WTC11 (cell line): Measurements from ENCODE around the gene RBM45. TPM values are rescaled to one million over a fixed set of nuclear protein-coding genes. Genes with fewer than 3 reads are reported as not detected.
"Not testable (repeated sequence)": the region's sequence is repeated elsewhere in the genome, so short reads cannot be mapped to it uniquely, and the experiment has no call there.

Source experiments
- ATAC-seq: fragments of 200-7000 bp; cut with Tn5 transposase; 2 replicates; pipeline ENCODE4 v1.10.0; 2021; ENCODE audit warnings: mild to moderate bottlenecking, moderate library complexity
- CTCF ChIA-PET: fragments of 300-600 bp; sonication (Branson Sonifier 250); formaldehyde crosslinking; loops from one replicate; lab custom pipeline; 2021; ENCODE audit warnings: antibody characterized with exemption; lab: Charles Lee
- POLR2A ChIA-PET: fragments of 350-600 bp; sonication (Branson Sonifier 250); formaldehyde crosslinking; loops from one replicate; lab custom pipeline; 2021; ENCODE audit warnings: antibody characterized with exemption; lab: Charles Lee
- DNase-seq: peaks from one replicate; pipeline ENCODE4 v3.0.0; 2021; ENCODE audit warnings: low spot score
- H3K27ac Mint-ChIP-seq: 2 replicates; pipeline ENCODE4 v1.8.0; 2021; ENCODE audit warnings: mixed read lengths
- H3K27me3 Mint-ChIP-seq: 2 replicates; pipeline ENCODE4 v1.8.0; 2021; ENCODE audit warnings: low read depth, mild to moderate bottlenecking, moderate library complexity, mixed read lengths
- H3K36me3 Mint-ChIP-seq: 2 replicates; pipeline ENCODE4 v1.8.0; 2021; ENCODE audit warnings: mixed read lengths
- H3K4me1 Mint-ChIP-seq: 2 replicates; pipeline ENCODE4 v1.8.0; 2022; ENCODE audit warnings: mixed read lengths
- H3K4me3 Mint-ChIP-seq: 2 replicates; pipeline ENCODE4 v1.8.0; 2021; ENCODE audit warnings: mild to moderate bottlenecking, moderate library complexity, mixed read lengths
- H3K9me3 Mint-ChIP-seq: 2 replicates; pipeline ENCODE4 v1.8.0; 2021; ENCODE audit warnings: mixed read lengths
- ELF4 ChIP-seq: sonication (generic); formaldehyde crosslinking; IDR thresholded peaks from 2 replicates; pipeline ENCODE4 v1.8.1; 2022; ENCODE audit warnings: low read depth, mild to moderate bottlenecking, moderate library complexity, missing genetic modification reagents
- FOXP1 ChIP-seq: sonication (generic); formaldehyde crosslinking; IDR thresholded peaks from 2 replicates; pipeline ENCODE4 v1.8.0; 2022; ENCODE audit warnings: missing genetic modification reagents, mild to moderate bottlenecking, moderate library complexity, borderline replicate concordance
- GABPB1 ChIP-seq: sonication (generic); formaldehyde crosslinking; IDR thresholded peaks from 2 replicates; pipeline ENCODE4 v1.8.1; 2023; ENCODE audit warnings: mild to moderate bottlenecking, missing genetic modification reagents
- KAT7 ChIP-seq: sonication (generic); formaldehyde crosslinking; IDR thresholded peaks from 2 replicates; pipeline ENCODE4 v1.8.1; 2023; ENCODE audit warnings: missing genetic modification reagents, mild to moderate bottlenecking, borderline replicate concordance
- MXD4 ChIP-seq: fragments of 250-450 bp; sonication (Bioruptor Pico); IDR thresholded peaks from 2 replicates; pipeline ENCODE4 v1.8.0; 2021; ENCODE audit warnings: mild to moderate bottlenecking, moderate library complexity, borderline replicate concordance
- MYBL2 ChIP-seq: sonication (generic); formaldehyde crosslinking; IDR thresholded peaks from 2 replicates; pipeline ENCODE4 v1.8.1; 2023; ENCODE audit warnings: mild to moderate bottlenecking, moderate library complexity, missing genetic modification reagents
- NR1H2 ChIP-seq: sonication (generic); formaldehyde crosslinking; IDR thresholded peaks from 2 replicates; pipeline ENCODE4 v1.9.0; 2021; ENCODE audit warnings: mild to moderate bottlenecking, moderate library complexity, missing genetic modification reagents
- NR3C1 ChIP-seq: sonication (generic); formaldehyde crosslinking; conservative IDR thresholded peaks from 2 replicates; pipeline ENCODE4 v1.8.1; 2023; ENCODE audit warnings: low read depth, mild to moderate bottlenecking, missing genetic modification reagents
- OVOL2 ChIP-seq: fragments of 250-450 bp; sonication (Bioruptor Pico); IDR thresholded peaks from 2 replicates; pipeline ENCODE4 v1.9.0; 2021; ENCODE audit warnings: mild to moderate bottlenecking, borderline replicate concordance
- PRRX2 ChIP-seq: fragments of 250-450 bp; sonication (Bioruptor Pico); IDR thresholded peaks from 2 replicates; pipeline ENCODE4 v1.8.0; 2021; ENCODE audit warnings: mild to moderate bottlenecking
- TEAD4 ChIP-seq: sonication (generic); formaldehyde crosslinking; IDR thresholded peaks from 2 replicates; pipeline ENCODE4 v1.8.0; 2022; ENCODE audit warnings: mild to moderate bottlenecking, missing genetic modification reagents
- TP53 ChIP-seq: sonication (generic); formaldehyde crosslinking; IDR thresholded peaks from 2 replicates; pipeline ENCODE4 v1.8.1; 2023; ENCODE audit warnings: mild to moderate bottlenecking, missing genetic modification reagents
- ZNF263 ChIP-seq: sonication (generic); formaldehyde crosslinking; IDR thresholded peaks from 2 replicates; pipeline ENCODE4 v1.8.1; 2022; ENCODE audit warnings: low read depth, mild to moderate bottlenecking, moderate library complexity, missing genetic modification reagents
- ZNF423 ChIP-seq: fragments of 250-450 bp; sonication (Bioruptor Pico); IDR thresholded peaks from 2 replicates; pipeline ENCODE4 v2.1.2; 2022; ENCODE audit warnings: mild to moderate bottlenecking, moderate library complexity
- total RNA-seq: library from RNA; stranded (reverse); gene quantifications from 3 replicates; pipeline ENCODE4 v1.2.3, GENCODE V29; 2021
- TF ChIP-seq, protein P1 (sequence below): sonication (generic); formaldehyde crosslinking; IDR thresholded peaks from 2 replicates; pipeline ENCODE4 v1.8.1; 2023; ENCODE audit warnings: mild to moderate bottlenecking, missing genetic modification reagents, borderline replicate concordance
- TF ChIP-seq, protein P2 (sequence below): sonication (generic); formaldehyde crosslinking; IDR thresholded peaks from 2 replicates; pipeline ENCODE4 v1.8.0; 2022; ENCODE audit warnings: missing genetic modification reagents

The RBM45 gene
- total RNA-seq, 1 experiment from 2014 or later, result 9.2 TPM

DNA sequence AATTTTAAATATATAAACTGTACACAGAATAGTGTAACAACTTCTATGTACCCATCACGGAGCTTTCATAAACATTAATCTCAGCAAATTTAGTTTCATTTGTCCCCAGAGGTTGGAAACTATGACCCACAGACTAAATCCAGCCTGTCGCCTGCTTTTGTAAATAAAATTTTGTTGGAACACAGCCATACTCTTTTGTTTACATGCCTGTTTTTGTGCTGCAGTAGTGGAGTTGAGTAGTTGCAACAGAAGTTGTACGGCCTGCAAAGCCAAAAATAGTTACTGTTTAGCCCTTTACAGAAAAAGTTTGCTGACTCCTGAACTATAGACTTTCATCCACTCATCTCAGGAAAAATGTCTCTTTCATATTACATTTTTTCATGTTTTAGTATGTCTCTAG, 39.8 kb downstream of the RBM45 start:
- peaks cover 3% of the 10 kb centered on the region; the same call in 1 of the 2 replicates for H3K27me3 Mint-ChIP-seq
- peaks cover 20% of the 10 kb centered on the region for H3K9me3 Mint-ChIP-seq
- no peak overlapping the region for H3K27ac Mint-ChIP-seq
- ChIA-PET CTCF (no interaction called here), POLR2A (no interaction called here)
- ATAC-seq (no peak), DNase-seq (no peak)
- peaks cover 8% of the 10 kb centered on the region for H3K36me3 Mint-ChIP-seq
- TF ChIP-seq, protein P1, sequence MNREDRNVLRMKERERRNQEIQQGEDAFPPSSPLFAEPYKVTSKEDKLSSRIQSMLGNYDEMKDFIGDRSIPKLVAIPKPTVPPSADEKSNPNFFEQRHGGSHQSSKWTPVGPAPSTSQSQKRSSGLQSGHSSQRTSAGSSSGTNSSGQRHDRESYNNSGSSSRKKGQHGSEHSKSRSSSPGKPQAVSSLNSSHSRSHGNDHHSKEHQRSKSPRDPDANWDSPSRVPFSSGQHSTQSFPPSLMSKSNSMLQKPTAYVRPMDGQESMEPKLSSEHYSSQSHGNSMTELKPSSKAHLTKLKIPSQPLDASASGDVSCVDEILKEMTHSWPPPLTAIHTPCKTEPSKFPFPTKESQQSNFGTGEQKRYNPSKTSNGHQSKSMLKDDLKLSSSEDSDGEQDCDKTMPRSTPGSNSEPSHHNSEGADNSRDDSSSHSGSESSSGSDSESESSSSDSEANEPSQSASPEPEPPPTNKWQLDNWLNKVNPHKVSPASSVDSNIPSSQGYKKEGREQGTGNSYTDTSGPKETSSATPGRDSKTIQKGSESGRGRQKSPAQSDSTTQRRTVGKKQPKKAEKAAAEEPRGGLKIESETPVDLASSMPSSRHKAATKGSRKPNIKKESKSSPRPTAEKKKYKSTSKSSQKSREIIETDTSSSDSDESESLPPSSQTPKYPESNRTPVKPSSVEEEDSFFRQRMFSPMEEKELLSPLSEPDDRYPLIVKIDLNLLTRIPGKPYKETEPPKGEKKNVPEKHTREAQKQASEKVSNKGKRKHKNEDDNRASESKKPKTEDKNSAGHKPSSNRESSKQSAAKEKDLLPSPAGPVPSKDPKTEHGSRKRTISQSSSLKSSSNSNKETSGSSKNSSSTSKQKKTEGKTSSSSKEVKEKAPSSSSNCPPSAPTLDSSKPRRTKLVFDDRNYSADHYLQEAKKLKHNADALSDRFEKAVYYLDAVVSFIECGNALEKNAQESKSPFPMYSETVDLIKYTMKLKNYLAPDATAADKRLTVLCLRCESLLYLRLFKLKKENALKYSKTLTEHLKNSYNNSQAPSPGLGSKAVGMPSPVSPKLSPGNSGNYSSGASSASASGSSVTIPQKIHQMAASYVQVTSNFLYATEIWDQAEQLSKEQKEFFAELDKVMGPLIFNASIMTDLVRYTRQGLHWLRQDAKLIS (CRISPR knock-in tag), result no peak
- peak; percentile 49; the same call in 1 of the 2 replicates for TF ChIP-seq GABPB1 (CRISPR knock-in tag)
- no peaks in the 10 kb centered on the region for H3K4me1 Mint-ChIP-seq
- no peak overlapping the region for H3K4me3 Mint-ChIP-seq

DNA sequence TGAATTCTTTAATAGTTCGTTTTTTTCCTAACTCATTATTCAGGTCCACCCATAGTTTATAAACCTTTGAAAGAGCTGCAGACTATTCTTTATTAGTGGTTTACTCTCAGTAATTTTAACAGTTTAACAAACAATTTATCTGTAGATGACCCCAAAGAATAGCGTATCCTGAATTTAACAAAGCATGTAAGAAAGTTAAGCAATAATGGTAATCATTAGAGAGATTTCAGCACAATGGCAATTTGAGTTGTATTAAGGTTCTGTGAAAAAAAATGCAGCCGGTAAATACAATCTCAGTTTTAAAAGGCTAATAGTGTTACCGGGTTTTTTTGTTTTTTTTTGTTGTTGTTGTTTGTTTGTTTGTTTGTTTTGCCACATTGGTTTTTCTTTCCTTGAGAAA, 40.3 kb downstream of the RBM45 start:
- DNase-seq, result no peak
- TF ChIP-seq FOXP1 (CRISPR knock-in tag), result no peak
- TF ChIP-seq TEAD4 (CRISPR knock-in tag), result no peak
- Mint-ChIP-seq H3K4me1 (no peaks in the 10 kb centered on the region), H3K4me3 (no peak overlapping the region), H3K27ac (no peak overlapping the region), H3K36me3 (peaks cover 8% of the 10 kb centered on the region), H3K9me3 (peaks cover 20% of the 10 kb centered on the region), H3K27me3 (peaks cover 3% of the 10 kb centered on the region; the same call in 1 of the 2 replicates)
- ChIA-PET POLR2A (no interaction called here), CTCF (no interaction called here)
- no peak for ATAC-seq

- ATAC-seq, result no peak
- H3K4me3 Mint-ChIP-seq, result no peak overlapping the region
- no peak for TF ChIP-seq PRRX2 (CRISPR knock-in tag)
- TF ChIP-seq, protein P2, sequence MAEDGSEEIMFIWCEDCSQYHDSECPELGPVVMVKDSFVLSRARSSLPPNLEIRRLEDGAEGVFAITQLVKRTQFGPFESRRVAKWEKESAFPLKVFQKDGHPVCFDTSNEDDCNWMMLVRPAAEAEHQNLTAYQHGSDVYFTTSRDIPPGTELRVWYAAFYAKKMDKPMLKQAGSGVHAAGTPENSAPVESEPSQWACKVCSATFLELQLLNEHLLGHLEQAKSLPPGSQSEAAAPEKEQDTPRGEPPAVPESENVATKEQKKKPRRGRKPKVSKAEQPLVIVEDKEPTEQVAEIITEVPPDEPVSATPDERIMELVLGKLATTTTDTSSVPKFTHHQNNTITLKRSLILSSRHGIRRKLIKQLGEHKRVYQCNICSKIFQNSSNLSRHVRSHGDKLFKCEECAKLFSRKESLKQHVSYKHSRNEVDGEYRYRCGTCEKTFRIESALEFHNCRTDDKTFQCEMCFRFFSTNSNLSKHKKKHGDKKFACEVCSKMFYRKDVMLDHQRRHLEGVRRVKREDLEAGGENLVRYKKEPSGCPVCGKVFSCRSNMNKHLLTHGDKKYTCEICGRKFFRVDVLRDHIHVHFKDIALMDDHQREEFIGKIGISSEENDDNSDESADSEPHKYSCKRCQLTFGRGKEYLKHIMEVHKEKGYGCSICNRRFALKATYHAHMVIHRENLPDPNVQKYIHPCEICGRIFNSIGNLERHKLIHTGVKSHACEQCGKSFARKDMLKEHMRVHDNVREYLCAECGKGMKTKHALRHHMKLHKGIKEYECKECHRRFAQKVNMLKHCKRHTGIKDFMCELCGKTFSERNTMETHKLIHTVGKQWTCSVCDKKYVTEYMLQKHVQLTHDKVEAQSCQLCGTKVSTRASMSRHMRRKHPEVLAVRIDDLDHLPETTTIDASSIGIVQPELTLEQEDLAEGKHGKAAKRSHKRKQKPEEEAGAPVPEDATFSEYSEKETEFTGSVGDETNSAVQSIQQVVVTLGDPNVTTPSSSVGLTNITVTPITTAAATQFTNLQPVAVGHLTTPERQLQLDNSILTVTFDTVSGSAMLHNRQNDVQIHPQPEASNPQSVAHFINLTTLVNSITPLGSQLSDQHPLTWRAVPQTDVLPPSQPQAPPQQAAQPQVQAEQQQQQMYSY (CRISPR knock-in tag), result no peak
- no peak for TF ChIP-seq ELF4 (CRISPR knock-in tag)
- TF ChIP-seq OVOL2 (CRISPR knock-in tag), result no peak
- TF ChIP-seq NR3C1 (CRISPR knock-in tag), result no peak
- TF ChIP-seq ZNF423 (CRISPR knock-in tag), result no peak
- TF ChIP-seq KAT7 (CRISPR knock-in tag), result no peak
- TF ChIP-seq MXD4, result no peak
- no peak for TF ChIP-seq FOXP1 (CRISPR knock-in tag)
- no peak for TF ChIP-seq TP53 (CRISPR knock-in tag)
- TF ChIP-seq NR1H2 (CRISPR knock-in tag), result no peak
- no peak for TF ChIP-seq MYBL2 (CRISPR knock-in tag)
- TF ChIP-seq ZNF263 (CRISPR knock-in tag), result no peak
- no peaks in the 10 kb centered on the region for H3K4me1 Mint-ChIP-seq
- ChIA-PET POLR2A (no interaction called here), CTCF (no interaction called here)
- DNase-seq, result no peak
- H3K36me3 Mint-ChIP-seq, result peaks cover 8% of the 10 kb centered on the region
- peaks cover 3% of the 10 kb centered on the region; the same call in 1 of the 2 replicates for H3K27me3 Mint-ChIP-seq
- H3K27ac Mint-ChIP-seq, result no peak overlapping the region
- peaks cover 20% of the 10 kb centered on the region for H3K9me3 Mint-ChIP-seq
Observed at GRCh38 chr2:178152977-178153376, 40.7 kb downstream of the RBM45 start.

- POLR2A ChIA-PET, ATAC-seq, H3K36me3 Mint-ChIP-seq, H3K27ac Mint-ChIP-seq, DNase-seq, H3K4me1 Mint-ChIP-seq, H3K27me3 Mint-ChIP-seq, H3K4me3 Mint-ChIP-seq, CTCF ChIA-PET: not testable (repeated sequence)
- peaks cover 20% of the 10 kb centered on the region for H3K9me3 Mint-ChIP-seq
Observed at GRCh38 chr2:178153878-178154277, 41.6 kb downstream of the RBM45 start.
